ENCODE data around the gene LPAR3. TPM values are rescaled to one million over a fixed set of nuclear protein-coding genes. Genes with fewer than 3 reads are reported as not detected.

Gene LPAR3
- polyA plus RNA-seq, 2 of the 4 experiments (the other 2 are of a cell fraction), result 0.01 to 0.08 TPM

DNA sequence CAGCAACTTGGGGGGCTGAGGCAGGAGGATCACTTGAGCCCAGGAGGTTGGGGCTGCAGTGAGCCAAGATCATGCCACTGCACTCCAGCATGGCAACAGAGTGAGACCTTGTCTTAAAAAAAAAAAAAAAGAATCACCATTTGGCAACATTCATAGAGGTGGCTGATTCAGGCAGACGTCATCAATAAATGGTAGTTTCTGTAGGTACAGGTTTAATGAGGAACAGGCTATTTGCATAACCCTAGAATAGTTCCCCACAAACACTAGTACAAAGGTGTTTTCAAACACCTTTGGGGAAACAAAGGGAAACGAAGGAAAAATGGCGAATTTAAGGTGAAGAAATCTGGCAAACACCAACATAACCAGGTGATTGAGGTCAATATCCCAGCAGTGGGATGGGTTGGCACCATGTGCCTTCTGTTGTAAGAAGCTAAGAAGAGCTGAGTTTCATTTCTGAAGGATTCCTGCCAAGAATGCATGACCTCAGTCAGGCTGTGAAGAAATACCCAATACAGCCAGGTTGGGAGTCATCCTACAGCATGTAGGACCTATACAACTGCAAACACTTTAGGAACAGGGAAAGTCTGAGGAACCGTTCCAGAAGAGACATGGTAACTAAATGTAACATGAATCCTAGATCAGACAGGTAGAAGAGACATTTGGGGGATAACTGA lies 5.6 kb downstream of the LPAR3 start:
- FAIRE-seq (no peak), ATAC-seq (no peak), DNase-seq (ENCODE audit: low read depth in 1 of 2, low spot score in 1 of 2) (no peak)
- Histone ChIP-seq H3K9me3 (no peaks in the 10 kb centered on the region), H3K27ac (no peak overlapping the region), H3K4me2 (no peak overlapping the region), H3K4me1 (no peaks in the 10 kb centered on the region), H3K4me3 (no peak overlapping the region)
- CTCF ChIA-PET, result interaction anchor here (0.6 kb wide), 1 partner anchor 423 kb away, joined by 3 read pairs; no protein-coding TSS in a partner anchor
- no peak for TF ChIP-seq CBX8 (IDR thresholded peaks at IDR 0.05)
- no peak for TF ChIP-seq HOXB5 (CRISPR knock-in tag; IDR thresholded peaks at IDR 0.05)
- TF ChIP-seq, protein P1, sequence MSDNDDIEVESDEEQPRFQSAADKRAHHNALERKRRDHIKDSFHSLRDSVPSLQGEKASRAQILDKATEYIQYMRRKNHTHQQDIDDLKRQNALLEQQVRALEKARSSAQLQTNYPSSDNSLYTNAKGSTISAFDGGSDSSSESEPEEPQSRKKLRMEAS (IDR thresholded peaks at IDR 0.05), result no peak
- no peak for TF ChIP-seq EHF (CRISPR knock-in tag; IDR thresholded peaks at IDR 0.05)
- TF ChIP-seq, protein P2, sequence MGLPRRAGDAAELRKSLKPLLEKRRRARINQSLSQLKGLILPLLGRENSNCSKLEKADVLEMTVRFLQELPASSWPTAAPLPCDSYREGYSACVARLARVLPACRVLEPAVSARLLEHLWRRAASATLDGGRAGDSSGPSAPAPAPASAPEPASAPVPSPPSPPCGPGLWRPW (IDR thresholded peaks at IDR 0.05), result no peak
- no peak for TF ChIP-seq RARB (CRISPR knock-in tag; IDR thresholded peaks at IDR 0.05)
- TF ChIP-seq, protein P3, sequence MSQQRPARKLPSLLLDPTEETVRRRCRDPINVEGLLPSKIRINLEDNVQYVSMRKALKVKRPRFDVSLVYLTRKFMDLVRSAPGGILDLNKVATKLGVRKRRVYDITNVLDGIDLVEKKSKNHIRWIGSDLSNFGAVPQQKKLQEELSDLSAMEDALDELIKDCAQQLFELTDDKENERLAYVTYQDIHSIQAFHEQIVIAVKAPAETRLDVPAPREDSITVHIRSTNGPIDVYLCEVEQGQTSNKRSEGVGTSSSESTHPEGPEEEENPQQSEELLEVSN (IDR thresholded peaks at IDR 0.05; ENCODE audit: borderline replicate concordance, low read depth), result no peak
- no peak for TF ChIP-seq SREBF2 (IDR thresholded peaks at IDR 0.05)
- TF ChIP-seq RFX5 (IDR thresholded peaks at IDR 0.05), result no peak
- no peak for TF ChIP-seq KDM5A (IDR thresholded peaks at IDR 0.05)
- TF ChIP-seq NPAS2 (CRISPR knock-in tag; IDR thresholded peaks at IDR 0.05; ENCODE audit: borderline replicate concordance), result no peak
- TF ChIP-seq JUN (IDR thresholded peaks at IDR 0.05), result no peak
- POLR2A ChIA-PET, result interaction anchor here (0.5 kb wide), 1 partner anchor 694 kb away, joined by 3 read pairs; no protein-coding TSS in a partner anchor
- WGBS (ENCODE audit: missing lambda C conversion rate), result 50% methylated on average over 4 of the region's 4 CpGs

DNA sequence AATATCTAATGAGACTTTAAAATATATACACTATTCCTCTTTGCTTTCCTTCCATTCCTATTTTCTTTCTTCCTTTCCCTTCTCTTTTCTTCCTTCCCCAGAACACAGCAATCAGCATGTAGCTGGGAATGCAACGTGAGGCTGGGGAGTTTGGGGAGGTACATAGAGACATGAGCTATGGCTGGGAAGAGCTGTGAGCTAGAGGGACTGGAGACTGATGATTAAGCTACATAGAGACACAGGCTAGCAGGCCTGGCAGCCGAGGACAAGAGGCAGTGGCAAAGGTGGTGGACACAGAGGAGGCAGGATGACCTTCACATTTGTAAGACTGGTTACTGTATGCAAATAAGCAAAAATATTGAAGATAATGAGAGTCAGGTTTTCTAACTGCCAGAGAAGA lies 7.5 kb downstream of the LPAR3 start:
- TF ChIP-seq, protein P4, sequence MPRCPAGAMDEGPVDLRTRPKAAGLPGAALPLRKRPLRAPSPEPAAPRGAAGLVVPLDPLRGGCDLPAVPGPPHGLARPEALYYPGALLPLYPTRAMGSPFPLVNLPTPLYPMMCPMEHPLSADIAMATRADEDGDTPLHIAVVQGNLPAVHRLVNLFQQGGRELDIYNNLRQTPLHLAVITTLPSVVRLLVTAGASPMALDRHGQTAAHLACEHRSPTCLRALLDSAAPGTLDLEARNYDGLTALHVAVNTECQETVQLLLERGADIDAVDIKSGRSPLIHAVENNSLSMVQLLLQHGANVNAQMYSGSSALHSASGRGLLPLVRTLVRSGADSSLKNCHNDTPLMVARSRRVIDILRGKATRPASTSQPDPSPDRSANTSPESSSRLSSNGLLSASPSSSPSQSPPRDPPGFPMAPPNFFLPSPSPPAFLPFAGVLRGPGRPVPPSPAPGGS (IDR thresholded peaks at IDR 0.05), result no peak
- TF ChIP-seq, protein P5, sequence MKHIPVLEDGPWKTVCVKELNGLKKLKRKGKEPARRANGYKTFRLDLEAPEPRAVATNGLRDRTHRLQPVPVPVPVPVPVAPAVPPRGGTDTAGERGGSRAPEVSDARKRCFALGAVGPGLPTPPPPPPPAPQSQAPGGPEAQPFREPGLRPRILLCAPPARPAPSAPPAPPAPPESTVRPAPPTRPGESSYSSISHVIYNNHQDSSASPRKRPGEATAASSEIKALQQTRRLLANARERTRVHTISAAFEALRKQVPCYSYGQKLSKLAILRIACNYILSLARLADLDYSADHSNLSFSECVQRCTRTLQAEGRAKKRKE (CRISPR knock-in tag; IDR thresholded peaks at IDR 0.05; ENCODE audit: low read depth), result no peak
- TF ChIP-seq ESRRA (IDR thresholded peaks at IDR 0.05; ENCODE audit: borderline replicate concordance, low read length) (no peak), POLR2AphosphoS2 (conservative IDR thresholded peaks at IDR 0.05; ENCODE audit: low read length) (no peak), NR3C1 (IDR thresholded peaks at IDR 0.05) (no peak), HEYL (CRISPR knock-in tag; IDR thresholded peaks at IDR 0.05) (no peak), PHF8 (IDR thresholded peaks at IDR 0.05; ENCODE audit: borderline replicate concordance, low read depth) (no peak), FOXS1 (CRISPR knock-in tag; IDR thresholded peaks at IDR 0.05) (no peak)
- TF ChIP-seq, protein P6, sequence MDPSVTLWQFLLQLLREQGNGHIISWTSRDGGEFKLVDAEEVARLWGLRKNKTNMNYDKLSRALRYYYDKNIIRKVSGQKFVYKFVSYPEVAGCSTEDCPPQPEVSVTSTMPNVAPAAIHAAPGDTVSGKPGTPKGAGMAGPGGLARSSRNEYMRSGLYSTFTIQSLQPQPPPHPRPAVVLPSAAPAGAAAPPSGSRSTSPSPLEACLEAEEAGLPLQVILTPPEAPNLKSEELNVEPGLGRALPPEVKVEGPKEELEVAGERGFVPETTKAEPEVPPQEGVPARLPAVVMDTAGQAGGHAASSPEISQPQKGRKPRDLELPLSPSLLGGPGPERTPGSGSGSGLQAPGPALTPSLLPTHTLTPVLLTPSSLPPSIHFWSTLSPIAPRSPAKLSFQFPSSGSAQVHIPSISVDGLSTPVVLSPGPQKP (IDR thresholded peaks at IDR 0.05; ENCODE audit: low read depth, low read length), result no peak
- TF ChIP-seq, protein P7, sequence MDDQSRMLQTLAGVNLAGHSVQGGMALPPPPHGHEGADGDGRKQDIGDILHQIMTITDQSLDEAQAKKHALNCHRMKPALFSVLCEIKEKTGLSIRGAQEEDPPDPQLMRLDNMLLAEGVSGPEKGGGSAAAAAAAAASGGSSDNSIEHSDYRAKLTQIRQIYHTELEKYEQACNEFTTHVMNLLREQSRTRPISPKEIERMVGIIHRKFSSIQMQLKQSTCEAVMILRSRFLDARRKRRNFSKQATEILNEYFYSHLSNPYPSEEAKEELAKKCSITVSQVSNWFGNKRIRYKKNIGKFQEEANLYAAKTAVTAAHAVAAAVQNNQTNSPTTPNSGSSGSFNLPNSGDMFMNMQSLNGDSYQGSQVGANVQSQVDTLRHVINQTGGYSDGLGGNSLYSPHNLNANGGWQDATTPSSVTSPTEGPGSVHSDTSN (IDR thresholded peaks at IDR 0.05), result no peak
- WGBS (ENCODE audit: missing lambda C conversion rate), result 6% methylated on average over 2 of the region's 2 CpGs
- no peak for FAIRE-seq
- H3K4me1 ChIP-seq, result no peaks in the 10 kb centered on the region
- no peak overlapping the region for H3K4me3 ChIP-seq
- no peak overlapping the region for H3K27ac ChIP-seq
- CTCF ChIA-PET, result interaction anchor here (0.7 kb wide), 1 partner anchor 664 kb away, joined by 3 read pairs; no protein-coding TSS in a partner anchor
- no peak for ATAC-seq
- POLR2A ChIA-PET, result no interaction called here
- no peak overlapping the region for H3K4me2 ChIP-seq
- no peak for DNase-seq (ENCODE audit: low read depth in 1 of 2, low spot score in 1 of 2)
- H3K9me3 ChIP-seq, result no peaks in the 10 kb centered on the region
